ENCODE measurements around the gene PIPOX. TPM values are rescaled to one million over a fixed set of nuclear protein-coding genes. Genes with fewer than 3 reads are reported as not detected.

PIPOX gene
- total and polyA plus RNA-seq, 2 experiments from 2014 or later: not detected

DNA sequence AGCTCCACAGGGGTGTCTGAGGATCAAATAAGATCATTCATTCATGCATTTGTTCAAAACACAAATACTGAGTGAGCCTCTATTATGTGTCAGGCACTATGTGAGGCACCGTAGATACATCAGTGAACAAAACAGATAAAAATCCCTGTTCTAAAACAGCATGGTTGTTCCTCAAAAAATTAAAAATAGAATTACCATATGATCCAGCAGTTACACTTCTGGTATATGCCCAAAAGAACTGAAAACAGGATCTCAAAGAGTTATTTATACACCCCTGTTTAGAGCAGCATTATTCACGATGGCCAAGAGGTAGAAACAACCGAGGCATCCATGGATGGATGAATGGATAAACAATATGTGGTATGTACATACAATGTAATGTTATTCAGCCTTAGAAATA lies 15.4 kb downstream of the PIPOX start:
- H3K4me3 ChIP-seq: no peak overlapping the region
- H3K36me3 ChIP-seq (ENCODE audit: low read depth): no peaks in the 10 kb centered on the region
- TF ChIP-seq EZH2 (IDR thresholded peaks at IDR 0.05; ENCODE audit: insufficient read depth, poor library complexity, severe bottlenecking): no peak
- TF ChIP-seq EZH2phosphoT487 (IDR thresholded peaks at IDR 0.05; ENCODE audit: insufficient read depth, low read depth): no peak
- H3K27ac ChIP-seq: no peak overlapping the region
- in situ Hi-C loops (cut with MboI): no loop called here
- no peaks in the 10 kb centered on the region for H3K9me3 ChIP-seq (ENCODE audit: low read depth)
- DNase-seq: no peak
- no peaks in the 10 kb centered on the region for H3F3A ChIP-seq (ENCODE audit: insufficient read depth)
- H3K9ac ChIP-seq: no peak overlapping the region
- no peaks in the 10 kb centered on the region for H4K20me1 ChIP-seq (ENCODE audit: insufficient read depth)
- H3K4me1 ChIP-seq (ENCODE audit: insufficient read depth): no peaks in the 10 kb centered on the region
- no peaks in the 10 kb centered on the region for H3K9me2 ChIP-seq (ENCODE audit: insufficient read depth)
- 85 to 87% methylated on average over 3 of the region's 3 CpGs for WGBS, 2 experiments (ENCODE audit: low coverage in 1 of 2, low lambda C conversion rate in 2 of 2, missing lambda C conversion rate in 2 of 2)
- H3K4me2 ChIP-seq (ENCODE audit: unreplicated experiment): no peak overlapping the region
- H3K27me3 ChIP-seq (replicated peaks; ENCODE audit: insufficient read depth): peaks cover 30% of the 10 kb centered on the region
- no peak overlapping the region for H2AFZ ChIP-seq
- no peaks in the 10 kb centered on the region for H3K79me2 ChIP-seq (ENCODE audit: insufficient read depth)

DNA sequence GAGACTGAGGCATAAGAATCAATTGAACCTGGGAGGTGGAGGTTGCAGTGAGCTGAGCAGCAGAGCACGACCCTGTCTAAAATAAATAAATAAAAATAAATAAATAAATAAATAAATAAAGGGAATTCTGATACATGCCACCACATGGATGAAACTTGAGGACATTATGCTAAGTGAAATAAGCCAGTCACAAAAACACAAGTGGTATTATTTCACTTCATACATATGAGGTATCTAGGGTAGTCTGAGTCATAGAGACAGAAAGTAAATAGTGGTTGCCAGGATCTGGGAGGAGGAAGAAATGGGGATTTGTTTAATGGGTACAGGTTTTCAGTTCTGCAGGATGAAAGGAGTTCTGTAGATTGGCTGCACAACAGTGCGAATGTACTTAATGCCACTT lies 16.3 kb downstream of the PIPOX start:
- TF ChIP-seq EZH2phosphoT487 (IDR thresholded peaks at IDR 0.05; ENCODE audit: insufficient read depth, low read depth): no peak
- TF ChIP-seq EZH2 (IDR thresholded peaks at IDR 0.05; ENCODE audit: insufficient read depth, poor library complexity, severe bottlenecking): no peak
- Histone ChIP-seq H3K36me3 (ENCODE audit: low read depth) (no peaks in the 10 kb centered on the region), H3K9me2 (ENCODE audit: insufficient read depth) (no peaks in the 10 kb centered on the region), H3K9ac (no peak overlapping the region), H2AFZ (no peak overlapping the region), H3K9me3 (ENCODE audit: low read depth) (no peaks in the 10 kb centered on the region), H4K20me1 (ENCODE audit: insufficient read depth) (no peaks in the 10 kb centered on the region), H3K27ac (no peak overlapping the region), H3K27me3 (replicated peaks; ENCODE audit: insufficient read depth) (peaks cover 30% of the 10 kb centered on the region), H3K4me3 (no peak overlapping the region), H3K4me2 (ENCODE audit: unreplicated experiment) (no peak overlapping the region), H3K79me2 (ENCODE audit: insufficient read depth) (no peaks in the 10 kb centered on the region), H3F3A (ENCODE audit: insufficient read depth) (no peaks in the 10 kb centered on the region), H3K4me1 (ENCODE audit: insufficient read depth) (no peaks in the 10 kb centered on the region)
- DNase-seq: peak; percentile 79
- in situ Hi-C loops (cut with MboI): no loop called here
- WGBS, 2 experiments (ENCODE audit: low coverage in 1 of 2, low lambda C conversion rate in 2 of 2, missing lambda C conversion rate in 2 of 2): 63 to 75% methylated on average over 2 of the region's 2 CpGs

- Histone ChIP-seq H3K9me2 (ENCODE audit: insufficient read depth) (no peaks in the 10 kb centered on the region), H3K79me2 (ENCODE audit: insufficient read depth) (no peaks in the 10 kb centered on the region), H3K27me3 (replicated peaks; ENCODE audit: insufficient read depth) (peaks cover 24% of the 10 kb centered on the region), H3K9ac (no peak overlapping the region), H3K4me3 (no peak overlapping the region), H3F3A (ENCODE audit: insufficient read depth) (no peaks in the 10 kb centered on the region), H3K9me3 (ENCODE audit: low read depth) (no peaks in the 10 kb centered on the region), H2AFZ (no peak overlapping the region), H3K27ac (no peak overlapping the region), H4K20me1 (ENCODE audit: insufficient read depth) (no peaks in the 10 kb centered on the region), H3K4me1 (ENCODE audit: insufficient read depth) (no peaks in the 10 kb centered on the region), H3K36me3 (ENCODE audit: low read depth) (no peaks in the 10 kb centered on the region), H3K4me2 (ENCODE audit: unreplicated experiment) (no peak overlapping the region)
- WGBS, 2 experiments (ENCODE audit: low coverage in 1 of 2, low lambda C conversion rate in 2 of 2, missing lambda C conversion rate in 2 of 2): 59 to 75% methylated on average over 5 to 6 of the region's 6 CpGs
- DNase-seq: no peak
- TF ChIP-seq EZH2phosphoT487 (IDR thresholded peaks at IDR 0.05; ENCODE audit: insufficient read depth, low read depth): no peak
- TF ChIP-seq EZH2 (IDR thresholded peaks at IDR 0.05; ENCODE audit: insufficient read depth, poor library complexity, severe bottlenecking): no peak
- in situ Hi-C loops (cut with MboI): no loop called here
Observed at GRCh38 chr17:29060475-29060874, 17.5 kb downstream of the PIPOX start.

DNA sequence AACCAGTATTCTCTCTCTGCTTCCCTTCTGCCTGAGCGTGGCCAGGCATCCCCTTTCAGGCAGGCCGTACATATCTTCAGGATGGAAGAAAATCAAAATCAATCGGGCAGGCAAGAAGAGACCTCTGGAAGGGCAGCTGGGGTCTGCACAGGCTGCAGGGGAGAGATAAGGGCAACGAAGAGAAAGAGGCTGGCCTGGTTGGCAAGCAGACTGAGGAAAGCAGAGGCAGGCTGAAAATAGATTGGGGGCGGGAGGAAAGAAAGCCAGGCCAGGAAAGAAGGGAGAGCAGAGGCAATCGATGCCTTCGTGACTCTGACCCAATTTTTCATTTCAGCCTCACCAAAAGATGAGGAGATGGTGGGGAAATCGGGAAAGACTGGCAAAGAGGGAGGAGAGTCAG lies 18.1 kb downstream of the PIPOX start:
- no peak for TF ChIP-seq EZH2 (IDR thresholded peaks at IDR 0.05; ENCODE audit: insufficient read depth, poor library complexity, severe bottlenecking)
- TF ChIP-seq EZH2phosphoT487 (IDR thresholded peaks at IDR 0.05; ENCODE audit: insufficient read depth, low read depth): no peak
- Histone ChIP-seq H3K4me1 (ENCODE audit: insufficient read depth) (no peaks in the 10 kb centered on the region), H3K9ac (no peak overlapping the region), H3K79me2 (ENCODE audit: insufficient read depth) (no peaks in the 10 kb centered on the region), H3K27ac (no peak overlapping the region), H3K36me3 (ENCODE audit: low read depth) (no peaks in the 10 kb centered on the region), H3K4me2 (ENCODE audit: unreplicated experiment) (no peak overlapping the region), H2AFZ (no peak overlapping the region), H4K20me1 (ENCODE audit: insufficient read depth) (no peaks in the 10 kb centered on the region), H3K9me3 (ENCODE audit: low read depth) (no peaks in the 10 kb centered on the region), H3K9me2 (ENCODE audit: insufficient read depth) (no peaks in the 10 kb centered on the region), H3F3A (ENCODE audit: insufficient read depth) (no peaks in the 10 kb centered on the region), H3K4me3 (no peak overlapping the region), H3K27me3 (replicated peaks; ENCODE audit: insufficient read depth) (peaks cover 18% of the 10 kb centered on the region)
- DNase-seq: no peak
- in situ Hi-C loops (cut with MboI): no loop called here
- WGBS, 2 experiments (ENCODE audit: low coverage in 1 of 2, low lambda C conversion rate in 2 of 2, missing lambda C conversion rate in 2 of 2): 62 to 67% methylated on average over 8 of the region's 8 CpGs

- peaks cover 6% of the 10 kb centered on the region for H3K27me3 ChIP-seq (replicated peaks; ENCODE audit: insufficient read depth)
- TF ChIP-seq EZH2phosphoT487 (IDR thresholded peaks at IDR 0.05; ENCODE audit: insufficient read depth, low read depth) (no peak), EZH2 (IDR thresholded peaks at IDR 0.05; ENCODE audit: insufficient read depth, poor library complexity, severe bottlenecking) (no peak)
- H3K4me1 ChIP-seq (ENCODE audit: insufficient read depth): no peaks in the 10 kb centered on the region
- H2AFZ ChIP-seq: no peak overlapping the region
- no peak overlapping the region for H3K4me3 ChIP-seq
- no peaks in the 10 kb centered on the region for H3K9me3 ChIP-seq (ENCODE audit: low read depth)
- no peaks in the 10 kb centered on the region for H3K79me2 ChIP-seq (ENCODE audit: insufficient read depth)
- in situ Hi-C loops (cut with MboI): no loop called here
- no peak for DNase-seq
- no peak overlapping the region for H3K27ac ChIP-seq
- 80 to 81% methylated on average over 9 of the region's 9 CpGs for WGBS, 2 experiments (ENCODE audit: low coverage in 1 of 2, low lambda C conversion rate in 2 of 2, missing lambda C conversion rate in 2 of 2)
- H3K9me2 ChIP-seq (ENCODE audit: insufficient read depth): no peaks in the 10 kb centered on the region
- H3K36me3 ChIP-seq (ENCODE audit: low read depth): no peaks in the 10 kb centered on the region
- no peak overlapping the region for H3K4me2 ChIP-seq (ENCODE audit: unreplicated experiment)
- no peaks in the 10 kb centered on the region for H3F3A ChIP-seq (ENCODE audit: insufficient read depth)
- no peak overlapping the region for H3K9ac ChIP-seq
- no peaks in the 10 kb centered on the region for H4K20me1 ChIP-seq (ENCODE audit: insufficient read depth)
Observed at GRCh38 chr17:29062215-29062614, 19.3 kb downstream of the PIPOX start.
